HEK293T (cell line): ENCODE data around the gene CEP57L1.

Experiments used
- CTBP1 ChIP-seq: fragments of 450-650 bp; IDR thresholded peaks from 2 replicates; pipeline ENCODE4 v1.6.1; 2016; ENCODE audit warnings: borderline replicate concordance
- FOXK2 ChIP-seq: fragments of 450-650 bp; IDR thresholded peaks from 2 replicates; pipeline ENCODE4 v1.6.1; 2016; ENCODE audit warnings: mild to moderate bottlenecking
- FOXM1 ChIP-seq: fragments of 450-650 bp; IDR thresholded peaks from 2 replicates; pipeline ENCODE4 v1.6.1; 2017; ENCODE audit warnings: mild to moderate bottlenecking, borderline replicate concordance
- PKNOX1 ChIP-seq: fragments of 450-650 bp; IDR thresholded peaks from 2 replicates; pipeline ENCODE4 v1.6.1; 2016
- SP1 ChIP-seq: fragments of 450-650 bp; IDR thresholded peaks from 2 replicates; pipeline ENCODE4 v1.6.1; 2017
- SUZ12 ChIP-seq: fragments of 450-650 bp; IDR thresholded peaks from 2 replicates; pipeline ENCODE4 v1.6.1; 2016; ENCODE audit warnings: mild to moderate bottlenecking

- TF ChIP-seq FOXM1 (no peak), SUZ12 (no peak), FOXK2 (no peak), SP1 (no peak), PKNOX1 (no peak), CTBP1 (no peak)
Measured at GRCh38 chr6:109165392-109165974, 70.2 kb downstream of the CEP57L1 start.
